ENCODE data around the gene OR2S2.

OR2S2 gene

GRCh38 chr9:35958104-35958837 lies at the start of gene OR2S2:
Gene OR2S2, minus strand, starts transcription at chr9:35958154. Its CDS starts 56 bp downstream, at chr9:35958098.
- Histone ChIP-seq H3K9me3 (ENCODE audit: insufficient read depth, low read depth, low read length) (no peaks in the 10 kb centered on the region), H3K4me3 (ENCODE audit: low read length, poor library complexity, severe bottlenecking) (no peak within 1 kb of the TSS), H3K36me3 (ENCODE audit: insufficient read depth, low read length) (no peaks in the 10 kb centered on the region), H3K9ac (ENCODE audit: low read depth, low read length, poor library complexity, severe bottlenecking) (no peak within 1 kb of the TSS), H4K20me1 (ENCODE audit: insufficient read depth, low read length, poor library complexity, severe bottlenecking) (no peaks in the 10 kb centered on the region), H3K9me2 (replicated peaks; ENCODE audit: low read depth, low read length) (no peaks in the 10 kb centered on the region), H3K79me2 (ENCODE audit: insufficient read depth, low read length) (no peaks in the 10 kb centered on the region), H3K27me3 (ENCODE audit: insufficient read depth, low read length, poor library complexity, severe bottlenecking) (no peaks in the 10 kb centered on the region), H2AFZ (ENCODE audit: low read length) (no peak within 1 kb of the TSS), H3K4me1 (ENCODE audit: insufficient read depth, low read length, poor library complexity, severe bottlenecking) (no peaks in the 10 kb centered on the region), H3K4me2 (ENCODE audit: low read depth, low read length, poor library complexity, severe bottlenecking) (no peak within 1 kb of the TSS), H3F3A (ENCODE audit: low read depth) (no peaks in the 10 kb centered on the region)
- TF ChIP-seq EZH2phosphoT487 (IDR thresholded peaks at IDR 0.05; ENCODE audit: borderline replicate concordance) = no peak
- no peak for TF ChIP-seq CTCF (conservative IDR thresholded peaks at IDR 0.05; ENCODE audit: low read length)

GRCh38 chr9:36007316-36007708 lies 49.4 kb upstream of the OR2S2 start:
- Histone ChIP-seq H3K9me2 (replicated peaks; ENCODE audit: low read depth, low read length) (no peaks in the 10 kb centered on the region), H3K4me3 (ENCODE audit: low read length, poor library complexity, severe bottlenecking) (no peak overlapping the region), H3K27me3 (ENCODE audit: insufficient read depth, low read length, poor library complexity, severe bottlenecking) (no peaks in the 10 kb centered on the region), H4K20me1 (ENCODE audit: insufficient read depth, low read length, poor library complexity, severe bottlenecking) (no peaks in the 10 kb centered on the region), H3K79me2 (ENCODE audit: insufficient read depth, low read length) (no peaks in the 10 kb centered on the region), H3K4me2 (ENCODE audit: low read depth, low read length, poor library complexity, severe bottlenecking) (no peak overlapping the region), H3K9ac (ENCODE audit: low read depth, low read length, poor library complexity, severe bottlenecking) (no peak overlapping the region), H3K36me3 (ENCODE audit: insufficient read depth, low read length) (no peaks in the 10 kb centered on the region), H3K4me1 (ENCODE audit: insufficient read depth, low read length, poor library complexity, severe bottlenecking) (peaks cover 3% of the 10 kb centered on the region), H2AFZ (ENCODE audit: low read length) (peak overlapping the region; percentile 46; the same call in 1 of the 2 replicates), H3K9me3 (ENCODE audit: insufficient read depth, low read depth, low read length) (no peaks in the 10 kb centered on the region), H3F3A (ENCODE audit: low read depth) (no peaks in the 10 kb centered on the region)
- TF ChIP-seq EZH2phosphoT487 (IDR thresholded peaks at IDR 0.05; ENCODE audit: borderline replicate concordance) (no peak), CTCF (conservative IDR thresholded peaks at IDR 0.05; ENCODE audit: low read length) (no peak)

GRCh38 chr9:36006549-36007315 lies 48.8 kb upstream of the OR2S2 start:
- no peak overlapping the region for H3K4me2 ChIP-seq (ENCODE audit: low read depth, low read length, poor library complexity, severe bottlenecking)
- no peak overlapping the region for H3K9ac ChIP-seq (ENCODE audit: low read depth, low read length, poor library complexity, severe bottlenecking)
- no peaks in the 10 kb centered on the region for H4K20me1 ChIP-seq (ENCODE audit: insufficient read depth, low read length, poor library complexity, severe bottlenecking)
- H3K4me1 ChIP-seq (ENCODE audit: insufficient read depth, low read length, poor library complexity, severe bottlenecking) = peaks cover 3% of the 10 kb centered on the region
- H3F3A ChIP-seq (ENCODE audit: low read depth) = no peaks in the 10 kb centered on the region
- no peaks in the 10 kb centered on the region for H3K9me3 ChIP-seq (ENCODE audit: insufficient read depth, low read depth, low read length)
- no peaks in the 10 kb centered on the region for H3K79me2 ChIP-seq (ENCODE audit: insufficient read depth, low read length)
- H2AFZ ChIP-seq (ENCODE audit: low read length) = no peak overlapping the region
- H3K36me3 ChIP-seq (ENCODE audit: insufficient read depth, low read length) = no peaks in the 10 kb centered on the region
- H3K4me3 ChIP-seq (ENCODE audit: low read length, poor library complexity, severe bottlenecking) = no peak overlapping the region
- TF ChIP-seq CTCF (conservative IDR thresholded peaks at IDR 0.05; ENCODE audit: low read length) = no peak
- no peak for TF ChIP-seq EZH2phosphoT487 (IDR thresholded peaks at IDR 0.05; ENCODE audit: borderline replicate concordance)
- no peaks in the 10 kb centered on the region for H3K9me2 ChIP-seq (replicated peaks; ENCODE audit: low read depth, low read length)
- no peaks in the 10 kb centered on the region for H3K27me3 ChIP-seq (ENCODE audit: insufficient read depth, low read length, poor library complexity, severe bottlenecking)
